ENCODE measurements around the gene FNDC3A.

FNDC3A gene

GRCh38 chr13:49251326-49251725, 275.6 kb downstream of the FNDC3A start:
- no peak for TF ChIP-seq CTCF (IDR thresholded peaks at IDR 0.05; ENCODE audit: low read length, missing control alignments)
- no peak overlapping the region for H3K4me3 ChIP-seq (replicated peaks; ENCODE audit: low read depth, low read length)
- no peak for DNase-seq (ENCODE audit: low read depth)

GRCh38 chr13:49253310-49253709, 277.6 kb downstream of the FNDC3A start:
- DNase-seq (ENCODE audit: low read depth): no peak
- TF ChIP-seq CTCF (IDR thresholded peaks at IDR 0.05; ENCODE audit: low read length, missing control alignments): no peak
- H3K4me3 ChIP-seq (replicated peaks; ENCODE audit: low read depth, low read length): no peak overlapping the region

GRCh38 chr13:49254007-49254406, 278.3 kb downstream of the FNDC3A start:
- no peak for DNase-seq (ENCODE audit: low read depth)
- no peak for TF ChIP-seq CTCF (IDR thresholded peaks at IDR 0.05; ENCODE audit: low read length, missing control alignments)
- H3K4me3 ChIP-seq (replicated peaks; ENCODE audit: low read depth, low read length): no peak overlapping the region

- DNase-seq (ENCODE audit: low read depth): peak; percentile 7
- no peak for TF ChIP-seq CTCF (IDR thresholded peaks at IDR 0.05; ENCODE audit: low read length, missing control alignments)
- no peak overlapping the region for H3K4me3 ChIP-seq (replicated peaks; ENCODE audit: low read depth, low read length)
These were observed 281.1 kb downstream of the FNDC3A start for GRCh38 chr13:49256841-49257240.

- no peak for TF ChIP-seq CTCF (IDR thresholded peaks at IDR 0.05; ENCODE audit: low read length, missing control alignments)
- DNase-seq (ENCODE audit: low read depth): no peak
- H3K4me3 ChIP-seq (replicated peaks; ENCODE audit: low read depth, low read length): no peak overlapping the region
These were observed 282.5 kb downstream of the FNDC3A start for GRCh38 chr13:49258089-49258796.

Data from fibroblast of pulmonary artery (primary cell).